C4-2B (cell line): ENCODE results near the gene KTN1.

ENCODE experiments used
- CTCF ChIP-seq: fragments of 450-650 bp; conservative IDR thresholded peaks from 2 replicates; pipeline ENCODE4 v1.5.1; 2017; ENCODE audit warnings: mild to moderate bottlenecking
- ZFX ChIP-seq: fragments of 450-650 bp; IDR thresholded peaks from 2 replicates; pipeline ENCODE4 v1.6.1; 2017

- TF ChIP-seq CTCF: no peak
- TF ChIP-seq ZFX: no peak
Measured at GRCh38 chr14:55587847-55588246, 7.8 kb downstream of the KTN1 start.
